ENCODE data around the gene CCNK. TPM values are rescaled to one million over a fixed set of nuclear protein-coding genes. Genes with fewer than 3 reads are reported as not detected.

CCNK gene
- total and polyA plus RNA-seq, 10 of the 15 experiments (the other 5 are each of a cell fraction or from before 2014, with no cell fraction given) = 10.8 to 88.0 (median 22.5) TPM

GRCh38 chr14:99432485-99432884, 48.7 kb upstream of the CCNK start:
- no peak for TF ChIP-seq E4F1 (IDR thresholded peaks at IDR 0.05; ENCODE audit: borderline replicate concordance, partially characterized antibody)
- TF ChIP-seq POLR2AphosphoS2 (IDR thresholded peaks at IDR 0.05; ENCODE audit: low read depth, low read length) = no peak
- no peak for TF ChIP-seq ZBTB4 (CRISPR knock-in tag; IDR thresholded peaks at IDR 0.05)
- Histone ChIP-seq H3K27me3 (replicated peaks in 1 of 2; ENCODE audit: control insufficient read depth in 2 of 2, insufficient read depth in 2 of 2, low read length in 1 of 2) (no peaks in the 10 kb centered on the region), H3K4me2 (ENCODE audit: control insufficient read depth, insufficient read depth) (no peak overlapping the region), H3K9ac (ENCODE audit: control insufficient read depth, insufficient read depth, low read length) (no peak overlapping the region), H3K4me3 (no peak overlapping the region), H3K9me3 (replicated peaks; ENCODE audit: control insufficient read depth, insufficient read depth, low read length) (peaks cover 3% of the 10 kb centered on the region; the same call in 2 of the 3 replicates), H3K36me3 (ENCODE audit: control insufficient read depth in 2 of 2, insufficient read depth in 2 of 2, low read length in 1 of 2) (peaks cover 8 to 19% of the 10 kb centered on the region in 2 experiments), H4K20me1 (ENCODE audit: control insufficient read depth, insufficient read depth) (no peaks in the 10 kb centered on the region), H2AFZ (ENCODE audit: control insufficient read depth, low read depth, low read length) (no peak overlapping the region), H3K27ac (ENCODE audit: control insufficient read depth, insufficient read depth) (no peak overlapping the region), H3K79me2 (ENCODE audit: control insufficient read depth, insufficient read depth, low read length) (no peaks in the 10 kb centered on the region), H3K4me1 (ENCODE audit: control insufficient read depth, insufficient read depth, low read length) (no peaks in the 10 kb centered on the region)
- FAIRE-seq (no peak), ATAC-seq (no peak), DNase-seq (ENCODE audit: low read depth, low spot score) (no peak)
- in situ Hi-C loops (cut with MboI) = no loop called here
- ChIA-PET SMC1A (ENCODE audit: uncharacterized antibody, unreplicated experiment) (no interaction called here), POLR2A (no interaction called here), CTCF (no interaction called here), RAD21 (ENCODE audit: unreplicated experiment) (no interaction called here)
- no TSS peak for BruUV-seq (replicated peaks)
- intact Hi-C loops (cut with micrococcal nuclease; ENCODE audit: unreplicated experiment) = no loop called here
- 93% methylated on average over 1 of the region's 1 CpG for WGBS (ENCODE audit: insufficient coverage, insufficient replicate concordance, low lambda C conversion rate, missing lambda C conversion rate)

Data from GM12878 (cell line).